B cell (primary cell): Measurements from ENCODE around the gene C9orf43. TPM values are rescaled to one million over a fixed set of nuclear protein-coding genes. Genes with fewer than 3 reads are reported as not detected.

Experiments
- ATAC-seq: fragments of 200-7000 bp; cut with Tn5 transposase; one replicate; pipeline ENCODE4 v1.10.0; 2021; ENCODE audit warnings: low read depth, mild to moderate bottlenecking, moderate number of reproducible peaks, moderate library complexity
- CTCF ChIA-PET: fragments of 350-600 bp; sonication (Branson Sonifier 250); formaldehyde crosslinking; loops from one replicate; lab custom pipeline; 2021; ENCODE audit warnings: antibody characterized with exemption, inconsistent platforms; lab: Charles Lee
- POLR2A ChIA-PET: fragments of 350-600 bp; sonication (Branson Sonifier 250); formaldehyde crosslinking; loops from one replicate; lab custom pipeline; 2021; ENCODE audit warnings: antibody characterized with exemption; lab: Charles Lee
- DNase-seq: peaks from one replicate; pipeline ENCODE4 v3.0.0; 2013
- H2AFZ ChIP-seq: 2 replicates; pipeline ENCODE4 v1.6.1; 2012; ENCODE audit warnings: mild to moderate bottlenecking, low read depth, low read length; ENCODE audit not compliant: insufficient read depth, poor library complexity, severe bottlenecking
- H3K27ac ChIP-seq, 2 donors: 1 replicate in 1 of 2; 2 replicates in 1 of 2; pipeline ENCODE4 v1.5.1; 2012 to 2013; ENCODE audit warnings: low read length in 2 of 2, mild to moderate bottlenecking in 2 of 2, moderate library complexity in 1 of 2
- H3K27me3 ChIP-seq, 4 experiments: fragments of 200-600 bp in 1 of 4; sonication (generic) in 1 of 4; replicated peaks in 1 of 4; 1 replicate in 2 of 4; 2 replicates in 2 of 4; pipeline versions ENCODE4 v1.6.1 to v1.7.0; 2013 to 2016; ENCODE audit warnings: low read length in 3 of 4, mild to moderate bottlenecking in 2 of 4, mixed read lengths in 1 of 4, moderate library complexity in 1 of 4; ENCODE audit not compliant: insufficient read depth in 4 of 4, control insufficient read depth in 3 of 4; ENCODE audit errors: control extremely low read depth in 1 of 4
- H3K36me3 ChIP-seq, 2 experiments: replicated peaks in 1 of 2; 1 replicate in 1 of 2; 2 replicates in 1 of 2; pipeline versions ENCODE4 v1.6.1 to v1.7.1; 2013; ENCODE audit warnings: low read length in 1 of 2; ENCODE audit not compliant: insufficient read depth in 2 of 2, control insufficient read depth in 1 of 2; ENCODE audit errors: control extremely low read depth in 1 of 2, extremely low read depth in 1 of 2
- H3K4me1 ChIP-seq, 2 donors: fragments of 200-600 bp in 1 of 2; sonication (generic) in 1 of 2; 1 replicate in 1 of 2; 2 replicates in 1 of 2; pipeline versions ENCODE4 v1.5.1 to v1.6.1; 2013 to 2017; ENCODE audit warnings: low read length in 2 of 2; ENCODE audit not compliant: control insufficient read depth in 2 of 2, insufficient read depth in 2 of 2
- H3K4me2 ChIP-seq: replicated peaks from 2 replicates; pipeline ENCODE3; 2012; ENCODE audit warnings: mild to moderate bottlenecking, low read depth, low read length; ENCODE audit not compliant: poor library complexity, severe bottlenecking
- H3K4me3 ChIP-seq, 5 experiments: fragments of 200-600 bp in 1 of 5; sonication (generic) in 1 of 5; 1 replicate in 3 of 5; 2 replicates in 2 of 5; pipeline versions ENCODE4 v1.5.1 to v1.7.0; 2011 to 2016; ENCODE audit warnings: low read length in 4 of 5, mild to moderate bottlenecking in 4 of 5, low read depth in 2 of 5, control low read depth in 1 of 5, moderate library complexity in 1 of 5; ENCODE audit not compliant: insufficient read depth in 1 of 5; ENCODE audit errors: control extremely low read depth in 1 of 5, extremely low read depth in 1 of 5
- H3K79me2 ChIP-seq: fragments of 200-600 bp; sonication (generic); one replicate; pipeline ENCODE4 v1.6.0; 2016; ENCODE audit warnings: low read length; ENCODE audit not compliant: control insufficient read depth, insufficient read depth
- H3K9ac ChIP-seq: fragments of 200-600 bp; sonication (generic); 2 replicates; pipeline ENCODE4 v1.6.1; 2017; ENCODE audit warnings: mild to moderate bottlenecking, low read length, moderate library complexity
- H3K9me3 ChIP-seq, 3 donors: one replicate each; pipeline versions ENCODE4 v1.6.1 to v1.7.1; 2013; ENCODE audit warnings: low read length in 2 of 3; ENCODE audit not compliant: control insufficient read depth in 2 of 3, insufficient read depth in 1 of 3; ENCODE audit errors: control extremely low read depth in 1 of 3
- H4K20me1 ChIP-seq: 2 replicates; pipeline ENCODE4 v1.6.0; 2012; ENCODE audit warnings: mild to moderate bottlenecking, low read length; ENCODE audit not compliant: insufficient read depth, control insufficient read depth, poor library complexity, severe bottlenecking
- H3K27ac Mint-ChIP-seq: one replicate; pipeline ENCODE4 v1.8.0; 2021; ENCODE audit warnings: mixed read lengths
- H3K27me3 Mint-ChIP-seq: one replicate; pipeline ENCODE4 v1.8.0; 2021; ENCODE audit warnings: mixed read lengths
- H3K4me1 Mint-ChIP-seq: one replicate; pipeline ENCODE4 v1.8.0; 2021; ENCODE audit warnings: mixed read lengths
- H3K4me3 Mint-ChIP-seq: one replicate; pipeline ENCODE4 v1.8.0; 2021; ENCODE audit warnings: mixed read lengths
- H3K9me3 Mint-ChIP-seq: one replicate; pipeline ENCODE4 v1.8.0; 2022; ENCODE audit warnings: mixed read lengths; ENCODE audit not compliant: insufficient read depth
- EZH2 ChIP-seq: IDR thresholded peaks from 2 replicates; pipeline ENCODE4 v1.6.1; 2012; ENCODE audit warnings: borderline replicate concordance, low read depth, mild to moderate bottlenecking, moderate library complexity, low read length; ENCODE audit not compliant: insufficient read depth, poor library complexity, severe bottlenecking
- WGBS: methylation state at CpG from one replicate; pipeline ENCODE4 v1.1.5; 2013; ENCODE audit warnings: missing lambda C conversion rate; ENCODE audit not compliant: insufficient coverage; 5-methylcytosine and 5-hydroxymethylcytosine counted together
- intact Hi-C: fragments of 100-400 bp; cut with micrococcal nuclease; formaldehyde crosslinking; loops from one replicate; pipeline ENCODE4 v1.10.0; 2022
- polyA plus RNA-seq: library from polyadenylated mRNA; depleted of rRNA; stranded (reverse); fragments of >200 nt; gene quantifications from 2 replicates; pipeline ENCODE4 v1.2.3, GENCODE V29; 2012
- total RNA-seq, 2 donors: library from RNA; stranded (reverse); fragments of 120-200 nt in 1 of 2; gene quantifications; 1 replicate in 1 of 2; 2 replicates in 1 of 2; pipeline versions ENCODE4 v1.2.3 to v1.2.4, GENCODE V29; 2013 to 2022
- TF ChIP-seq, protein P1 (sequence below): fragments of 200-600 bp; IDR thresholded peaks from one replicate; pipeline ENCODE4 v1.8.0; 2022; ENCODE audit warnings: antibody characterized with exemption, mild to moderate bottlenecking

The C9orf43 gene
- total and polyA plus RNA-seq, 2 donors (not counting 1 experiment from before 2014, with no cell fraction given), result 0.57 to 1.7 TPM

DNA sequence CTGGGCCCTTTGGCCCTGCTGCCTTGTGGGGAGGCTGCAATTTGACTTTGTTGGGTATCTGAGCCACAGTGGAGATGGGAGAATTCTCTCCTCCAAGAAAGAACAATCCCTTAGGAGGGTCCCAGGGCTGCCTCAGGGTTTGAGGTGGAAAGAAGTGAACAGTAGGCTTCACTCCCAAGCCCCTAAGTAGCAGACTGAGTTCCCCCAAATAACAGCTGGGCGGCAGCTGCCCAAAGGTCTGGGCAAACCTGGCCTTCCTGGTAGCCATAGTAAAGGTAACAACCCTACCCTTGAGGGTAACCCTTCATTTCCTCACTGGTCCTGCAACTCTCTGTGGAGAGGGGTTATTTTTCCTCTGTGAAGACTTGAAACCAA lies 53.7 kb downstream of the C9orf43 start:
- no peaks in the 10 kb centered on the region for H4K20me1 ChIP-seq
- Mint-ChIP-seq H3K27me3 (no peaks in the 10 kb centered on the region), H3K27ac (no peak overlapping the region), H3K4me1 (no peaks in the 10 kb centered on the region), H3K9me3 (peaks cover 4% of the 10 kb centered on the region), H3K4me3 (no peak overlapping the region)
- no peak for ATAC-seq
- H2AFZ ChIP-seq, result no peak overlapping the region
- H3K4me1 ChIP-seq, result no peaks in the 10 kb centered on the region
- H3K4me2 ChIP-seq, result no peak overlapping the region
- peaks cover 0 to 1% (median 0%) of the 10 kb centered on the region in 3 donors for H3K9me3 ChIP-seq
- no peak for DNase-seq
- no peak overlapping the region for H3K9ac ChIP-seq
- H3K36me3 ChIP-seq, result no peaks in the 10 kb centered on the region
- no CpG with 5 or more reads among the region's 1 CpG for WGBS
- H3K27me3 ChIP-seq, result no peaks in the 10 kb centered on the region
- CTCF ChIA-PET, result interaction anchor here (1.2 to 1.5 kb wide), 3 partner anchors 18 to 194 kb away, joined by 4 to 6 read pairs (median 4); no protein-coding TSS in a partner anchor
- H3K27ac ChIP-seq, result no peak overlapping the region
- POLR2A ChIA-PET, result no interaction called here
- no peak for TF ChIP-seq EZH2
- TF ChIP-seq, protein P1, sequence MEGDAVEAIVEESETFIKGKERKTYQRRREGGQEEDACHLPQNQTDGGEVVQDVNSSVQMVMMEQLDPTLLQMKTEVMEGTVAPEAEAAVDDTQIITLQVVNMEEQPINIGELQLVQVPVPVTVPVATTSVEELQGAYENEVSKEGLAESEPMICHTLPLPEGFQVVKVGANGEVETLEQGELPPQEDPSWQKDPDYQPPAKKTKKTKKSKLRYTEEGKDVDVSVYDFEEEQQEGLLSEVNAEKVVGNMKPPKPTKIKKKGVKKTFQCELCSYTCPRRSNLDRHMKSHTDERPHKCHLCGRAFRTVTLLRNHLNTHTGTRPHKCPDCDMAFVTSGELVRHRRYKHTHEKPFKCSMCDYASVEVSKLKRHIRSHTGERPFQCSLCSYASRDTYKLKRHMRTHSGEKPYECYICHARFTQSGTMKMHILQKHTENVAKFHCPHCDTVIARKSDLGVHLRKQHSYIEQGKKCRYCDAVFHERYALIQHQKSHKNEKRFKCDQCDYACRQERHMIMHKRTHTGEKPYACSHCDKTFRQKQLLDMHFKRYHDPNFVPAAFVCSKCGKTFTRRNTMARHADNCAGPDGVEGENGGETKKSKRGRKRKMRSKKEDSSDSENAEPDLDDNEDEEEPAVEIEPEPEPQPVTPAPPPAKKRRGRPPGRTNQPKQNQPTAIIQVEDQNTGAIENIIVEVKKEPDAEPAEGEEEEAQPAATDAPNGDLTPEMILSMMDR, result no peak
- H3K4me3 ChIP-seq, result no peak overlapping the region
- intact Hi-C loops, result no loop called here
- H3K79me2 ChIP-seq, result no peaks in the 10 kb centered on the region

DNA sequence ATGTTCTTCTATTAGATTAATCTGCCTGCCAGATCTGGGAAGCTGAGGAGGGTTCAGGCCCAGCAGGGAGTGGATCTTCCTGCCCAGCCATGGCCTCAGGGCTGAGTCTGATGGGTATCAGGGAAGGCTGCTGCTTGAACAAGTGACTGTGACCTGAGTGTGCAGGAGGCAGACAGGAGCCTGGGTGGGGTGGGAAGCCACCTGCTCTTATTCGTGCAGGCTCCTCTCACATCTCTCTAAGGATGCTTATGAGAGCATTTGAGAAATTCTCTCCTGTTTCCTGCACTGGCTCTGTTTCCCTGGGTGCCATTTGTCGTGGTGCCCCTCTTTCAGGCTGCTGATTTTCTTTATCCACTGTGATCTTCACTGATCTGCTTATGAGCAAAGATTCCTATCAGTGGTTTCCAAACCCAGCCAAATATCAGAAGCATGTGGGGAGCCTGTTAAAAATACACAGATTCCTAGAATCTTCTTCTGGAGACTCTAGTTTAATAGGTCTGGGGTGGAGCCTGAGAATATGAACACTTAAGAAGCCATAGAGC lies 55.1 kb downstream of the C9orf43 start:
- H3K27ac Mint-ChIP-seq, result no peak overlapping the region
- Histone ChIP-seq H3K9me3 (peaks cover 0 to 1% (median 0%) of the 10 kb centered on the region in 3 donors), H3K36me3 (no peaks in the 10 kb centered on the region), H3K9ac (no peak overlapping the region), H3K4me3 (no peak overlapping the region), H3K79me2 (no peaks in the 10 kb centered on the region), H3K27me3 (no peaks in the 10 kb centered on the region), H3K4me2 (no peak overlapping the region), H3K27ac (no peak overlapping the region), H2AFZ (no peak overlapping the region), H4K20me1 (no peaks in the 10 kb centered on the region), H3K4me1 (no peaks in the 10 kb centered on the region)
- H3K27me3 Mint-ChIP-seq, result no peaks in the 10 kb centered on the region
- no peak for DNase-seq
- intact Hi-C loops, result no loop called here
- POLR2A ChIA-PET, result no interaction called here
- H3K9me3 Mint-ChIP-seq, result peaks cover 4% of the 10 kb centered on the region
- TF ChIP-seq, protein P1, result no peak
- TF ChIP-seq EZH2, result no peak
- no peak overlapping the region for H3K4me3 Mint-ChIP-seq
- ATAC-seq, result no peak
- 86% methylated on average over 1 of the region's 2 CpGs for WGBS
- CTCF ChIA-PET, result interaction anchor here (1.2 kb wide), 1 partner anchor 191 kb away, joined by 3 read pairs; no protein-coding TSS in a partner anchor
- H3K4me1 Mint-ChIP-seq, result no peaks in the 10 kb centered on the region
